ENCODE results near the gene PECR.
A peak's percentile ranks its signal among the peaks of the same experiment; 100 is the strongest.

PECR gene

GRCh38 chr2:216021768-216022565 is 59.6 kb downstream of the PECR start:
- peaks cover 0 to 6% (median 3%) of the 10 kb centered on the region in 4 experiments for H3K4me1 ChIP-seq (ENCODE audit: control extremely low read depth in 1 of 4, control insufficient read depth in 4 of 4, insufficient read depth in 4 of 4, low read length in 3 of 4)
- H3K36me3 ChIP-seq (ENCODE audit: control insufficient read depth in 4 of 4, insufficient read depth in 4 of 4, low read length in 3 of 4), result no peaks in the 10 kb centered on the region
- ChIA-PET POLR2A (interaction anchor here (0.6 to 1.0 kb wide), 2 partner anchors 14 to 16 kb away, joined by 3 read pairs; no protein-coding TSS in a partner anchor), CTCF (interaction anchor here (0.6 to 12.8 kb wide), 14 partner anchors 10 to 792 kb away, joined by 3 to 184 read pairs (median 4); no protein-coding TSS in a partner anchor)
- no peak overlapping the region for H3K4me3 ChIP-seq (ENCODE audit: control insufficient read depth in 1 of 7, extremely low read depth in 1 of 7, insufficient read depth in 4 of 7, low read depth in 2 of 7, low read length in 6 of 7)
- no peaks in the 10 kb centered on the region for H3K27me3 ChIP-seq (replicated peaks in 2 of 5; ENCODE audit: control insufficient read depth in 4 of 5, insufficient read depth in 5 of 5, low read length in 4 of 5)
- no peak overlapping the region for H3K27ac ChIP-seq (ENCODE audit: insufficient read depth in 1 of 2, low read depth in 1 of 2, low read length in 2 of 2, poor library complexity in 1 of 2, severe bottlenecking in 2 of 2)
- WGBS (ENCODE audit: insufficient coverage), result 96% methylated on average over 7 of the region's 7 CpGs
- no peaks in the 10 kb centered on the region for H3K9me3 ChIP-seq (ENCODE audit: control extremely low read depth in 1 of 5, control insufficient read depth in 4 of 5, insufficient read depth in 2 of 5, low read depth in 1 of 5, low read length in 4 of 5)
- no peak for DNase-seq

GRCh38 chr2:216018709-216019108 is 62.9 kb downstream of the PECR start:
- Histone ChIP-seq H3K4me3 (ENCODE audit: control insufficient read depth in 1 of 7, extremely low read depth in 1 of 7, insufficient read depth in 4 of 7, low read depth in 2 of 7, low read length in 6 of 7) (no peak overlapping the region), H3K9me3 (ENCODE audit: control extremely low read depth in 1 of 5, control insufficient read depth in 4 of 5, insufficient read depth in 2 of 5, low read depth in 1 of 5, low read length in 4 of 5) (no peaks in the 10 kb centered on the region), H3K36me3 (ENCODE audit: control insufficient read depth in 4 of 4, insufficient read depth in 4 of 4, low read length in 3 of 4) (no peaks in the 10 kb centered on the region), H3K27ac (ENCODE audit: insufficient read depth in 1 of 2, low read depth in 1 of 2, low read length in 2 of 2, poor library complexity in 1 of 2, severe bottlenecking in 2 of 2) (no peak overlapping the region), H3K4me1 (ENCODE audit: control extremely low read depth in 1 of 4, control insufficient read depth in 4 of 4, insufficient read depth in 4 of 4, low read length in 3 of 4) (peaks cover 14 to 33% (median 26%) of the 10 kb centered on the region in 4 experiments), H3K27me3 (replicated peaks in 2 of 5; ENCODE audit: control insufficient read depth in 4 of 5, insufficient read depth in 5 of 5, low read length in 4 of 5) (no peaks in the 10 kb centered on the region)
- ChIA-PET POLR2A (no interaction called here), CTCF (interaction anchor here (1.4 to 12.8 kb wide), 6 partner anchors 10 to 87 kb away, joined by 3 to 184 read pairs (median 12); no protein-coding TSS in a partner anchor)
- 100% methylated on average over 2 of the region's 3 CpGs for WGBS (ENCODE audit: insufficient coverage)
- no peak for DNase-seq

- 78% methylated on average over 3 of the region's 4 CpGs for WGBS (ENCODE audit: insufficient coverage)
- ChIA-PET POLR2A (interaction anchor here (1.4 kb wide), 1 partner anchor 11 kb away, joined by 4 read pairs; no protein-coding TSS in a partner anchor), CTCF (interaction anchor here (0.7 to 12.8 kb wide), 11 partner anchors 9 to 76 kb away, joined by 3 to 184 read pairs (median 5); no protein-coding TSS in a partner anchor)
- no peak overlapping the region for H3K27ac ChIP-seq (ENCODE audit: insufficient read depth in 1 of 2, low read depth in 1 of 2, low read length in 2 of 2, poor library complexity in 1 of 2, severe bottlenecking in 2 of 2)
- no peak overlapping the region for H3K4me3 ChIP-seq (ENCODE audit: control insufficient read depth in 1 of 7, extremely low read depth in 1 of 7, insufficient read depth in 4 of 7, low read depth in 2 of 7, low read length in 6 of 7)
- H3K36me3 ChIP-seq (ENCODE audit: control insufficient read depth in 4 of 4, insufficient read depth in 4 of 4, low read length in 3 of 4), result no peaks in the 10 kb centered on the region
- DNase-seq, result peak; percentile 71 to 97 (median 96)
- H3K9me3 ChIP-seq (ENCODE audit: control extremely low read depth in 1 of 5, control insufficient read depth in 4 of 5, insufficient read depth in 2 of 5, low read depth in 1 of 5, low read length in 4 of 5), result no peaks in the 10 kb centered on the region
- H3K4me1 ChIP-seq (ENCODE audit: control extremely low read depth in 1 of 4, control insufficient read depth in 4 of 4, insufficient read depth in 4 of 4, low read length in 3 of 4), result peaks cover 15 to 42% (median 32%) of the 10 kb centered on the region in 4 experiments
- no peaks in the 10 kb centered on the region for H3K27me3 ChIP-seq (replicated peaks in 2 of 5; ENCODE audit: control insufficient read depth in 4 of 5, insufficient read depth in 5 of 5, low read length in 4 of 5)
Observed at GRCh38 chr2:216017365-216017764, 64.2 kb downstream of the PECR start.

GRCh38 chr2:216016581-216016980 is 65.0 kb downstream of the PECR start:
- WGBS (ENCODE audit: insufficient coverage), result no CpG with 5 or more reads among the region's 1 CpG

GRCh38 chr2:216015722-216016464 is 65.7 kb downstream of the PECR start:
- DNase-seq, result peak; percentile 61 to 95 (median 95)
- CTCF ChIA-PET, result interaction anchor here (0.7 to 12.8 kb wide), 11 partner anchors 9 to 108 kb away, joined by 3 to 184 read pairs (median 6); no protein-coding TSS in a partner anchor
- WGBS (ENCODE audit: insufficient coverage), result 60% methylated on average over 5 of the region's 5 CpGs
- POLR2A ChIA-PET, result interaction anchor here (1.4 kb wide), 1 partner anchor 10 kb away, joined by 4 read pairs; no protein-coding TSS in a partner anchor
- peaks cover 20 to 51% (median 38%) of the 10 kb centered on the region in 4 experiments for H3K4me1 ChIP-seq (ENCODE audit: control extremely low read depth in 1 of 4, control insufficient read depth in 4 of 4, insufficient read depth in 4 of 4, low read length in 3 of 4)
- H3K9me3 ChIP-seq (ENCODE audit: control extremely low read depth in 1 of 5, control insufficient read depth in 4 of 5, insufficient read depth in 2 of 5, low read depth in 1 of 5, low read length in 4 of 5), result no peaks in the 10 kb centered on the region
- H3K4me3 ChIP-seq (ENCODE audit: control insufficient read depth in 1 of 7, extremely low read depth in 1 of 7, insufficient read depth in 4 of 7, low read depth in 2 of 7, low read length in 6 of 7), result peak overlapping the region in 1 of 7 experiments; percentile 5
- H3K27ac ChIP-seq (ENCODE audit: insufficient read depth in 1 of 2, low read depth in 1 of 2, low read length in 2 of 2, poor library complexity in 1 of 2, severe bottlenecking in 2 of 2), result peak overlapping the region; percentile 18 to 59
- H3K36me3 ChIP-seq (ENCODE audit: control insufficient read depth in 4 of 4, insufficient read depth in 4 of 4, low read length in 3 of 4), result no peaks in the 10 kb centered on the region
- H3K27me3 ChIP-seq (replicated peaks in 2 of 5; ENCODE audit: control insufficient read depth in 4 of 5, insufficient read depth in 5 of 5, low read length in 4 of 5), result no peaks in the 10 kb centered on the region

More at GRCh38 chr2:216016581-216016980, 65.0 kb downstream of the PECR start:
- Histone ChIP-seq H3K4me3 (ENCODE audit: control insufficient read depth in 1 of 7, extremely low read depth in 1 of 7, insufficient read depth in 4 of 7, low read depth in 2 of 7, low read length in 6 of 7) (no peak overlapping the region), H3K4me1 (ENCODE audit: control extremely low read depth in 1 of 4, control insufficient read depth in 4 of 4, insufficient read depth in 4 of 4, low read length in 3 of 4) (peaks cover 20 to 49% (median 37%) of the 10 kb centered on the region in 4 experiments), H3K27me3 (replicated peaks in 2 of 5; ENCODE audit: control insufficient read depth in 4 of 5, insufficient read depth in 5 of 5, low read length in 4 of 5) (no peaks in the 10 kb centered on the region), H3K9me3 (ENCODE audit: control extremely low read depth in 1 of 5, control insufficient read depth in 4 of 5, insufficient read depth in 2 of 5, low read depth in 1 of 5, low read length in 4 of 5) (no peaks in the 10 kb centered on the region), H3K27ac (ENCODE audit: insufficient read depth in 1 of 2, low read depth in 1 of 2, low read length in 2 of 2, poor library complexity in 1 of 2, severe bottlenecking in 2 of 2) (peak overlapping the region in 1 of 2 experiments; percentile 59), H3K36me3 (ENCODE audit: control insufficient read depth in 4 of 4, insufficient read depth in 4 of 4, low read length in 3 of 4) (no peaks in the 10 kb centered on the region)
- DNase-seq, result peak in 2 of 3 donors; percentile 20 to 36
- CTCF ChIA-PET, result interaction anchor here (0.7 to 12.8 kb wide), 14 partner anchors 8 to 75 kb away, joined by 3 to 184 read pairs (median 6); no protein-coding TSS in a partner anchor
- POLR2A ChIA-PET, result interaction anchor here (1.4 kb wide), 1 partner anchor 11 kb away, joined by 4 read pairs; no protein-coding TSS in a partner anchor

GRCh38 chr2:216014986-216015385 is 66.6 kb downstream of the PECR start:
- H3K27me3 ChIP-seq (replicated peaks in 2 of 5; ENCODE audit: control insufficient read depth in 4 of 5, insufficient read depth in 5 of 5, low read length in 4 of 5), result no peaks in the 10 kb centered on the region
- no peak for DNase-seq
- no peaks in the 10 kb centered on the region for H3K9me3 ChIP-seq (ENCODE audit: control extremely low read depth in 1 of 5, control insufficient read depth in 4 of 5, insufficient read depth in 2 of 5, low read depth in 1 of 5, low read length in 4 of 5)
- H3K4me3 ChIP-seq (ENCODE audit: control insufficient read depth in 1 of 7, extremely low read depth in 1 of 7, insufficient read depth in 4 of 7, low read depth in 2 of 7, low read length in 6 of 7), result no peak overlapping the region
- 88% methylated on average over 22 of the region's 23 CpGs for WGBS (ENCODE audit: insufficient coverage)
- POLR2A ChIA-PET, result no interaction called here
- H3K27ac ChIP-seq (ENCODE audit: insufficient read depth in 1 of 2, low read depth in 1 of 2, low read length in 2 of 2, poor library complexity in 1 of 2, severe bottlenecking in 2 of 2), result peak overlapping the region in 1 of 2 experiments; percentile 59
- CTCF ChIA-PET, result interaction anchor here (0.9 to 12.8 kb wide), 7 partner anchors 18 to 109 kb away, joined by 3 to 184 read pairs (median 6); no protein-coding TSS in a partner anchor
- H3K4me1 ChIP-seq (ENCODE audit: control extremely low read depth in 1 of 4, control insufficient read depth in 4 of 4, insufficient read depth in 4 of 4, low read length in 3 of 4), result peaks cover 20 to 51% (median 38%) of the 10 kb centered on the region in 4 experiments
- no peaks in the 10 kb centered on the region for H3K36me3 ChIP-seq (ENCODE audit: control insufficient read depth in 4 of 4, insufficient read depth in 4 of 4, low read length in 3 of 4)
